ENCODE measurements around the gene GBP2. TPM values are rescaled to one million over a fixed set of nuclear protein-coding genes. Genes with fewer than 3 reads are reported as not detected.

Gene GBP2, protein sequence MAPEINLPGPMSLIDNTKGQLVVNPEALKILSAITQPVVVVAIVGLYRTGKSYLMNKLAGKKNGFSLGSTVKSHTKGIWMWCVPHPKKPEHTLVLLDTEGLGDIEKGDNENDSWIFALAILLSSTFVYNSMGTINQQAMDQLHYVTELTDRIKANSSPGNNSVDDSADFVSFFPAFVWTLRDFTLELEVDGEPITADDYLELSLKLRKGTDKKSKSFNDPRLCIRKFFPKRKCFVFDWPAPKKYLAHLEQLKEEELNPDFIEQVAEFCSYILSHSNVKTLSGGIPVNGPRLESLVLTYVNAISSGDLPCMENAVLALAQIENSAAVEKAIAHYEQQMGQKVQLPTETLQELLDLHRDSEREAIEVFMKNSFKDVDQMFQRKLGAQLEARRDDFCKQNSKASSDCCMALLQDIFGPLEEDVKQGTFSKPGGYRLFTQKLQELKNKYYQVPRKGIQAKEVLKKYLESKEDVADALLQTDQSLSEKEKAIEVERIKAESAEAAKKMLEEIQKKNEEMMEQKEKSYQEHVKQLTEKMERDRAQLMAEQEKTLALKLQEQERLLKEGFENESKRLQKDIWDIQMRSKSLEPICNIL
- 40.8 TPM for total RNA-seq
- long read RNA-seq, transcript GBP2-201 (11 exons, 2,220 nt): major isoform, 63 of 72 reads
- long read RNA-seq, partial matches to known transcripts: 6 of 72 reads
- long read RNA-seq, other reads (novel, unspliced or antisense): 3 of 72 reads

DNA sequence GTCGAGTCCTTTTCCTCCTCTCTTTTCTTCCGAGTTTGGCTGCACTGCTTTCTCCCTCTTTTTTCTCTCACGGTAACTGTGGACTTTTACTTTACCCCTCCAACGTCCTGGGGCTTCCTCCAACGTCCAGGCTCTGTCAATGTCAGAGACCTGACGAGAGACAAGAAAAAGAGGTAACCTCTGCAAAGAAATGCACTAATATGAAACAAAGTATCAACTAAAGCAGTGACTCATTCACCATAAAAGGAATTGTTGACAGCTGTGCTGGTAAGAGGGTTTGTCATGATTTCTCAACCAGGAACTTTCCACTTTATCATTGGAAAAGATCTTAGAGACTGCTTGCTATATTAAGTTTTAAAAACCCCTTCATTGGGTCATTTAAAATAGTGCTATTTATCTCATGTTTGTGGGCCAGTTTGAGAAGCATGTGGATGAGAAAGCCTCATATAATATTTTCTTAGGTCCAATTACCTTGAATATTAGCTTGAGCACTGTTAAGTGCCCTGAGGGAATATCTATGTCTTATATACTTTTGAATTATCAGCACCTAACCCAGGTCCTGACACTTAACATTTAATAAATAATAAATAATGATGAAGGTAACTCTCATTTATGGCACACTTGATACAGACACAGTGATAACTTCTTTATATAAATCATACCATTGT is at the start of gene GBP2:
TSS of gene GBP2 (minus strand) at position 202 of the 668 bp plus-strand sequence. CDS start 4,148 bp downstream, outside the sequence.
- peak within 1 kb of the TSS; percentile 87 for H3K27ac ChIP-seq
- intact Hi-C loops (cut with DNase I): no loop called here
- peaks cover 7% of the 10 kb centered on the region for H3K36me3 ChIP-seq
- DNase-seq: no peak
- no peaks in the 10 kb centered on the region for H3K27me3 ChIP-seq
- peak within 1 kb of the TSS; percentile 63 for H3K4me3 ChIP-seq
- peak; percentile 87 for ATAC-seq
- H3K4me1 ChIP-seq: peaks cover 37% of the 10 kb centered on the region
- TF ChIP-seq, protein P1, sequence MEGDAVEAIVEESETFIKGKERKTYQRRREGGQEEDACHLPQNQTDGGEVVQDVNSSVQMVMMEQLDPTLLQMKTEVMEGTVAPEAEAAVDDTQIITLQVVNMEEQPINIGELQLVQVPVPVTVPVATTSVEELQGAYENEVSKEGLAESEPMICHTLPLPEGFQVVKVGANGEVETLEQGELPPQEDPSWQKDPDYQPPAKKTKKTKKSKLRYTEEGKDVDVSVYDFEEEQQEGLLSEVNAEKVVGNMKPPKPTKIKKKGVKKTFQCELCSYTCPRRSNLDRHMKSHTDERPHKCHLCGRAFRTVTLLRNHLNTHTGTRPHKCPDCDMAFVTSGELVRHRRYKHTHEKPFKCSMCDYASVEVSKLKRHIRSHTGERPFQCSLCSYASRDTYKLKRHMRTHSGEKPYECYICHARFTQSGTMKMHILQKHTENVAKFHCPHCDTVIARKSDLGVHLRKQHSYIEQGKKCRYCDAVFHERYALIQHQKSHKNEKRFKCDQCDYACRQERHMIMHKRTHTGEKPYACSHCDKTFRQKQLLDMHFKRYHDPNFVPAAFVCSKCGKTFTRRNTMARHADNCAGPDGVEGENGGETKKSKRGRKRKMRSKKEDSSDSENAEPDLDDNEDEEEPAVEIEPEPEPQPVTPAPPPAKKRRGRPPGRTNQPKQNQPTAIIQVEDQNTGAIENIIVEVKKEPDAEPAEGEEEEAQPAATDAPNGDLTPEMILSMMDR (IDR thresholded peaks at IDR 0.05): no peak
- H3K9me3 ChIP-seq: no peaks in the 10 kb centered on the region

DNA sequence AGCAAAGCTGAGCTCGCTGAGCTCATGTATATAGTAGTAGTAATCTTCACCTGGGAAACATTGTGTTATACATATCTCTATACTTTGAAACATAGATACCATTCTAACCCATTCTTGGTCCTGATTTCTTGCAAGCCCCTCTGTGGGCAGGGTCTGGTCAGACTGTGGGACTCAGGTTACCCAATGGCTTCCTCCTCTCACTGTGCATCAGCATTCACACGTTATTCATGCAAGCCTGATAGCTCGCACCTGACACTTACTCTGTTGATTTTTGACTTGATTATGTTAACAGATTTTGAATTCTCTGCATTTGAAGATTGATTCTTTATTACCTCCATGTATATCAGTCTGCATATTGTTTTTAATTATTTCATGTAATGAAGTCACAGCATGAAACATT is 48.6 kb upstream of the GBP2 start:
- Histone ChIP-seq H3K27ac (no peak overlapping the region), H3K4me1 (no peaks in the 10 kb centered on the region), H3K4me3 (no peak overlapping the region), H3K9me3 (no peaks in the 10 kb centered on the region), H3K36me3 (no peaks in the 10 kb centered on the region), H3K27me3 (no peaks in the 10 kb centered on the region)
- DNase-seq (no peak), ATAC-seq (no peak)
- intact Hi-C loops (cut with DNase I): no loop called here
- TF ChIP-seq, protein P1 (IDR thresholded peaks at IDR 0.05): no peak

DNA sequence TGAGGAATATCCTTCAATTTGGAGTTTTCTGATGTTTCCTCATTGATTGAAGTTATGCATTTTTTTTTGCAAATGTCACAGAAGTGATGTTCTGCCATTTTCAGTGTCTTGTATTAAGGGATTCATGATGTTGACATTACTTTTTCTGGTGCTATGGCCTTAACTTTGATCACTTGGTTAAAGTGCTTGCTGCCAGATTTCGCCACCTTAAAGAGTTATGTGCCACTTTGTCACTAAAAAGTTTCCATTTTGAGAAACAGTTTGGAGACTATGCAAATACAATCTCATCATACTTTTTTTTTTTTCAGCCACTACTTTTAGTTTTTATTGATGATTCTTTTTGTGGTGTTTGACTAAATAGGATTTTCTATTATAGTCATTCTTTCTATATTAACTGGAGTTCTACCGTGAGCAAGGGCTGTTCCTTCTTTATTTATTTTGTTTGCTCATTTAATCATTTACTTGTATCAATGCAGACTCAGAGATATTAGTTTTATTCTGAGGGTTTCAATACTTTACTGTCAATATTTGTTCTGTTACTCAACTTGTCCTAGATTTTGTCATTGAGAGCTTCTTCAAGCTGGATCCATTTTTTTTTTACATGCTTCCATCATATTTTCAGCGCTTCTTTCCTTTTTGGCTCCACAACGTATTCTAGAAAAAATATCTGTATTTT is 46.7 kb upstream of the GBP2 start:
- no peak for DNase-seq
- no peaks in the 10 kb centered on the region for H3K9me3 ChIP-seq
- no peaks in the 10 kb centered on the region for H3K4me1 ChIP-seq
- H3K4me3 ChIP-seq: no peak overlapping the region
- H3K27me3 ChIP-seq: no peaks in the 10 kb centered on the region
- TF ChIP-seq, protein P1 (IDR thresholded peaks at IDR 0.05): no peak
- H3K36me3 ChIP-seq: no peaks in the 10 kb centered on the region
- no peak overlapping the region for H3K27ac ChIP-seq
- no peak for ATAC-seq
- intact Hi-C loops (cut with DNase I): no loop called here

DNA sequence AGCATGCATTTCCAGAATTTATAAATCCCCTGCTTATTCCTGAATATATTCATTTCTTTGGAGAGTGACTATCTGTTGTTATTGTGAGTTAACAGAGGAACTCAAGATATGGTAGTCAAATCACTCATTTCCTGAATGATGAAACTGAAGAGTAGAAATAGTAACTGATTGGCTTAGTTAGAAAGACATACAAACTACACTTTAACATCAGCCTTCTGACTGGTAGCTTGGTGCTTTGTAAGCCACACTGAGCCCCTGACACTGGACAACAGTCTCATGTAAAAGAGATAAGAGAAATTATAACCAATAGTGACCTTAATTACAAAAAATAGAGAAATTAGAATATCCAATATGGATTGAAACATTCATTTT is 45.1 kb upstream of the GBP2 start:
- Histone ChIP-seq H3K27me3 (no peaks in the 10 kb centered on the region), H3K27ac (no peak overlapping the region), H3K36me3 (no peaks in the 10 kb centered on the region), H3K9me3 (no peaks in the 10 kb centered on the region), H3K4me1 (no peaks in the 10 kb centered on the region), H3K4me3 (no peak overlapping the region)
- intact Hi-C loops (cut with DNase I): no loop called here
- TF ChIP-seq, protein P1 (IDR thresholded peaks at IDR 0.05): no peak
- DNase-seq (no peak), ATAC-seq (no peak)
